ENCODE results near the gene CD8B. TPM values are rescaled to one million over a fixed set of nuclear protein-coding genes. Genes with fewer than 3 reads are reported as not detected.
A peak's percentile ranks its signal among the peaks of the same experiment; 100 is the strongest.

CD8B gene
- total RNA-seq, 1 donor from 2014 or later = not detected

DNA sequence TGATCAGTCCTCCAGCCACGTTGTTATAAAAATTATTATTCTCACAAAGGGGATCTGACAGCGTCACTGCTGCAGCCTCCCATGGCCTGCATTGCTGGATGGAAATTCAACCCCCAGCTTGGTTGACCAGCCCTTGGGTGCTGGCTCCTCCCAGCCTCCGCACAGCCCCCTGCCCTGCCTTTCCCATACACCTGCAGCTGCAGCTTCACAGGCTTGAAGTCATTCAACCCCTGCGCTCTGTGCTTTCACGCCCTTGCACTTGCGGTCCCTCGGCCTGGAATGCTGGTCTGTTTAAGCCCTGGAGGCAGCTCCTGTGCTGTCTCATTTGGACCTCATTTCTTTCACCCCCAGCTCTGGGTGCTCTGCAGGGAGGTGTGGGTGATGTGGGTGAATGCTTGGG, 70.1 kb downstream of the CD8B start:
- FAIRE-seq = no peak
- no peak overlapping the region for H3K4me3 ChIP-seq (ENCODE audit: insufficient read depth, low read depth, low read length)

DNA sequence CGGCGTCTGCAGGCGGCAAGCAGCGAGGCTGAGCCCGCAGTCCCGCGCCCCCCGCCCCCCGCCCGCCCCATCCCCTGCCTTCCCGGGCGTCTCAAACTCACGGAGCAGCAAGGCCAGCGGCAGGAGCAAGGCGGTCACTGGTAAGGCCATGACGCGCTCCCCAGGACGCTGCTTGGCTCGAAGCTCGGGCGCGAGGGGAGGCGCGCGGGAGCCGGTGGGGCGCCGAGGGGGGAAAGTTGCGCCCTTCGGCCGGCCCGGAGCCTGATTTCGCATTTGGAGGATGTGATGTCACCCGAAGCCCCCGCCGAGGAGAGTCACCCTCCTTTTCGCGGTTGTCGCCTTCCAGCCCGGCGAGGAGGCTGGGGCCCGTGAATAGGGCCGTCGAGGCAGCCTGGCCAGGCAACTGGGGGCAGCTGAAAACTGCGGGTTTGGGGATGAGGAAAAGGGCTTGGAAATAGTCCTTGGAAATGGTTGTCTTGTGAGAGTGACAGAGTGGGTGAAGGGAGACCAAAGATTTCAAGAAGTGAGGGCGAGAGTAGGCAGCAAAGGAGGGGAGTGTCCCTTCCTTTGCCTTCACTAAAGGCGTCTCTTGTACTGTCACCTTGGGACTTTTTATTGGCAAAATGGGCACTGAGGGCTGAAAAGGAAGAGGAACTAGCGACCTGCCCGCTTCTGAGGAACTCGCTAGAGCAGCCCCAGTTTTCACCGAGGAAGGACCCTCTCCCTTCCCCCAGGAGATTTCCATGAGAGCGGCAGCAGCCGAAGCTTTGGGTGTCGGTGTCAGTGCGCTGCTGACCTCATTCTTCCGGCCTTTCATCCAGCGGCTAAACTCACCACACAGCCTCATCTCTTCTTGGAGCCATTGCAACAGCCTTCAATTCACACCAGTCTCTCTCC, 70.8 kb downstream of the CD8B start, which contains the start of gene CD8A:
CD8A (minus strand) TSS at position 238 of the 897 bp plus-strand sequence; CDS start at position 150, 88 bp downstream.
- no peak within 1 kb of the TSS for H3K4me3 Mint-ChIP-seq (ENCODE audit: unreplicated experiment)

More for the DNA sequence above, 70.1 kb downstream of the CD8B start:
- H3K4me3 Mint-ChIP-seq (ENCODE audit: unreplicated experiment) = no peak overlapping the region
- Histone ChIP-seq H3K9ac (ENCODE audit: low read length) (no peak overlapping the region), H3K27ac (ENCODE audit: low read depth, low read length) (no peak overlapping the region), H3K4me2 (ENCODE audit: low read length) (peak overlapping the region; percentile 58), H3K36me3 (ENCODE audit: insufficient read depth, low read length) (no peaks in the 10 kb centered on the region), H2AFZ (ENCODE audit: low read depth, low read length) (no peak overlapping the region), H3K9me3 (ENCODE audit: insufficient read depth, low read depth, low read length) (peaks cover 10% of the 10 kb centered on the region), H4K20me1 (ENCODE audit: insufficient read depth, low read length) (no peaks in the 10 kb centered on the region), H3K4me1 (ENCODE audit: insufficient read depth, low read length) (no peaks in the 10 kb centered on the region), H3K27me3 (ENCODE audit: insufficient read depth, low read length) (peaks cover 62% of the 10 kb centered on the region), H3K79me2 (ENCODE audit: insufficient read depth, low read length) (no peaks in the 10 kb centered on the region)
- H3K27ac Mint-ChIP-seq (ENCODE audit: unreplicated experiment) = no peak overlapping the region
- H3K4me1 Mint-ChIP-seq (ENCODE audit: low read depth, unreplicated experiment) = peaks cover 5% of the 10 kb centered on the region
- H3K27me3 Mint-ChIP-seq (ENCODE audit: low read depth, unreplicated experiment) = peaks cover 68% of the 10 kb centered on the region
- TF ChIP-seq, protein P1, sequence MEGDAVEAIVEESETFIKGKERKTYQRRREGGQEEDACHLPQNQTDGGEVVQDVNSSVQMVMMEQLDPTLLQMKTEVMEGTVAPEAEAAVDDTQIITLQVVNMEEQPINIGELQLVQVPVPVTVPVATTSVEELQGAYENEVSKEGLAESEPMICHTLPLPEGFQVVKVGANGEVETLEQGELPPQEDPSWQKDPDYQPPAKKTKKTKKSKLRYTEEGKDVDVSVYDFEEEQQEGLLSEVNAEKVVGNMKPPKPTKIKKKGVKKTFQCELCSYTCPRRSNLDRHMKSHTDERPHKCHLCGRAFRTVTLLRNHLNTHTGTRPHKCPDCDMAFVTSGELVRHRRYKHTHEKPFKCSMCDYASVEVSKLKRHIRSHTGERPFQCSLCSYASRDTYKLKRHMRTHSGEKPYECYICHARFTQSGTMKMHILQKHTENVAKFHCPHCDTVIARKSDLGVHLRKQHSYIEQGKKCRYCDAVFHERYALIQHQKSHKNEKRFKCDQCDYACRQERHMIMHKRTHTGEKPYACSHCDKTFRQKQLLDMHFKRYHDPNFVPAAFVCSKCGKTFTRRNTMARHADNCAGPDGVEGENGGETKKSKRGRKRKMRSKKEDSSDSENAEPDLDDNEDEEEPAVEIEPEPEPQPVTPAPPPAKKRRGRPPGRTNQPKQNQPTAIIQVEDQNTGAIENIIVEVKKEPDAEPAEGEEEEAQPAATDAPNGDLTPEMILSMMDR (IDR thresholded peaks at IDR 0.05; ENCODE audit: insufficient read depth, low read depth, low read length) = no peak
- no peak for TF ChIP-seq EZH2 (IDR thresholded peaks at IDR 0.05; ENCODE audit: insufficient read depth, low read length)
- H3K36me3 Mint-ChIP-seq (ENCODE audit: low read depth, unreplicated experiment) = peaks cover 5% of the 10 kb centered on the region
- H3K9me3 Mint-ChIP-seq (ENCODE audit: unreplicated experiment) = peaks cover 16% of the 10 kb centered on the region
- DNase-seq (ENCODE audit: low read depth) = no peak

More for the DNA sequence above, 70.8 kb downstream of the CD8B start, which contains the start of gene CD8A:
- Mint-ChIP-seq H3K27me3 (ENCODE audit: low read depth, unreplicated experiment) (peaks cover 73% of the 10 kb centered on the region), H3K4me1 (ENCODE audit: low read depth, unreplicated experiment) (peaks cover 5% of the 10 kb centered on the region), H3K36me3 (ENCODE audit: low read depth, unreplicated experiment) (peaks cover 5% of the 10 kb centered on the region), H3K9me3 (ENCODE audit: unreplicated experiment) (peaks cover 12% of the 10 kb centered on the region), H3K27ac (ENCODE audit: unreplicated experiment) (no peak within 1 kb of the TSS)
- H3K9ac ChIP-seq (ENCODE audit: low read length) = no peak within 1 kb of the TSS
- peak within 1 kb of the TSS; percentile 58 for H3K4me2 ChIP-seq (ENCODE audit: low read length)
- no peak for FAIRE-seq
- no peak within 1 kb of the TSS for H3K27ac ChIP-seq (ENCODE audit: low read depth, low read length)
- no peak within 1 kb of the TSS for H3K4me3 ChIP-seq (ENCODE audit: insufficient read depth, low read depth, low read length)
- H3K27me3 ChIP-seq (ENCODE audit: insufficient read depth, low read length) = peaks cover 62% of the 10 kb centered on the region
- no peaks in the 10 kb centered on the region for H4K20me1 ChIP-seq (ENCODE audit: insufficient read depth, low read length)
- no peaks in the 10 kb centered on the region for H3K79me2 ChIP-seq (ENCODE audit: insufficient read depth, low read length)
- no peak for DNase-seq (ENCODE audit: low read depth)
- TF ChIP-seq EZH2 (IDR thresholded peaks at IDR 0.05; ENCODE audit: insufficient read depth, low read length) = peak; percentile 22
- TF ChIP-seq, protein P1 (IDR thresholded peaks at IDR 0.05; ENCODE audit: insufficient read depth, low read depth, low read length) = no peak
- no peaks in the 10 kb centered on the region for H3K36me3 ChIP-seq (ENCODE audit: insufficient read depth, low read length)
- no peaks in the 10 kb centered on the region for H3K4me1 ChIP-seq (ENCODE audit: insufficient read depth, low read length)
- peak within 1 kb of the TSS; percentile 1 for H2AFZ ChIP-seq (ENCODE audit: low read depth, low read length)
- H3K9me3 ChIP-seq (ENCODE audit: insufficient read depth, low read depth, low read length) = peaks cover 7% of the 10 kb centered on the region
